OCI-LY7 (cell line): ENCODE results near the gene DOCK1. TPM values are rescaled to one million over a fixed set of nuclear protein-coding genes. Genes with fewer than 3 reads are reported as not detected.

Source experiments
- BruUV-seq: library from RNA; stranded (reverse); fragments of 400-500 nt; replicated peaks from 2 replicates; lab custom pipeline; 2021; lab: Mats Ljungman, UMichigan
- CTCF ChIA-PET: fragments of 300-600 bp; sonication (Branson Sonifier 250); formaldehyde crosslinking; loops from one replicate; lab custom pipeline; 2022; ENCODE audit warnings: antibody characterized with exemption; ENCODE audit not compliant: unreplicated experiment; lab: Charles Lee
- POLR2A ChIA-PET: fragments of 300-600 bp; sonication (Branson Sonifier 250); formaldehyde crosslinking; loops from one replicate; lab custom pipeline; 2022; ENCODE audit warnings: antibody characterized with exemption; lab: Charles Lee
- DNase-seq: peaks from one replicate; pipeline ENCODE4 v3.0.0-alpha.2; 2015; ENCODE audit warnings: low spot score
- H2AFZ ChIP-seq: fragments of 200-600 bp; sonication (generic), shearing (Covaris generic); 2 replicates; pipeline ENCODE4 v1.6.1; 2014; ENCODE audit warnings: mild to moderate bottlenecking, antibody characterized with exemption, low read length, moderate library complexity
- H3K27ac ChIP-seq: fragments of 200-600 bp; sonication (generic); 2 replicates; pipeline ENCODE4 v1.5.1; 2014; ENCODE audit warnings: mixed run types, low read depth, mild to moderate bottlenecking, moderate library complexity, low read length, inconsistent platforms; ENCODE audit not compliant: poor library complexity, severe bottlenecking
- H3K36me3 ChIP-seq: fragments of 200-600 bp; sonication (generic); 2 replicates; pipeline ENCODE4 v1.6.1; 2014; ENCODE audit warnings: mild to moderate bottlenecking, antibody characterized with exemption, low read length, moderate library complexity, mixed read lengths; ENCODE audit not compliant: insufficient read depth
- H3K4me1 ChIP-seq: fragments of 200-600 bp; sonication (generic); 2 replicates; pipeline ENCODE4 v1.5.1; 2014; ENCODE audit warnings: mild to moderate bottlenecking, low read length; ENCODE audit not compliant: insufficient read depth, poor library complexity, severe bottlenecking
- H3K4me2 ChIP-seq: fragments of 200-600 bp; sonication (generic); 2 replicates; pipeline ENCODE4 v1.6.1; 2014; ENCODE audit warnings: mild to moderate bottlenecking, low read length
- H3K4me3 ChIP-seq: fragments of 200-600 bp; sonication (generic); 2 replicates; pipeline ENCODE4 v1.5.1; 2014; ENCODE audit warnings: mild to moderate bottlenecking, low read depth, low read length; ENCODE audit not compliant: poor library complexity, severe bottlenecking
- H3K79me2 ChIP-seq: fragments of 200-600 bp; sonication (generic); 2 replicates; pipeline ENCODE4 v1.6.1; 2016; ENCODE audit warnings: low read depth, mild to moderate bottlenecking, low read length, moderate library complexity, mixed read lengths; ENCODE audit not compliant: insufficient read depth
- H3K9me2 ChIP-seq: fragments of 200-600 bp; sonication (generic); 2 replicates; pipeline ENCODE4 v1.6.1; 2016; ENCODE audit warnings: mild to moderate bottlenecking, low read length, mixed read lengths; ENCODE audit not compliant: insufficient read depth
- H3K9me3 ChIP-seq: fragments of 200-600 bp; sonication (generic); 2 replicates; pipeline ENCODE4 v1.6.1; 2014; ENCODE audit warnings: mild to moderate bottlenecking, mixed run types, low read length, mixed read lengths
- H4K20me1 ChIP-seq: fragments of 200-600 bp; sonication (generic); 2 replicates; pipeline ENCODE4 v1.6.1; 2014; ENCODE audit warnings: mild to moderate bottlenecking, antibody characterized with exemption, low read length, moderate library complexity, mixed read lengths; ENCODE audit not compliant: insufficient read depth
- CTCF ChIP-seq: fragments of 200-600 bp; sonication (generic); conservative IDR thresholded peaks from 2 replicates; pipeline ENCODE4 v1.5.1; 2014; ENCODE audit warnings: mild to moderate bottlenecking, antibody characterized with exemption, low read length, moderate library complexity, mixed read lengths
- EZH2phosphoT487 ChIP-seq: fragments of 200-600 bp; sonication (generic); IDR thresholded peaks from 2 replicates; pipeline ENCODE4 v1.6.1; 2018; ENCODE audit warnings: low read depth, borderline replicate concordance, mild to moderate bottlenecking, mixed run types, antibody characterized with exemption, low read length, moderate library complexity, mixed read lengths
- intact Hi-C: fragments of 100-400 bp; cut with micrococcal nuclease; formaldehyde crosslinking; loops from one replicate; pipeline ENCODE4 v1.10.0; 2022; ENCODE audit not compliant: unreplicated experiment
- total RNA-seq, 2 experiments: library from RNA; depleted of rRNA in 1 of 2; stranded (reverse); fragments of >200 nt in 1 of 2; shearing (Covaris generic) in 1 of 2; gene quantifications; 2 replicates each; pipeline ENCODE4 v1.2.3, GENCODE V29; 2014 to 2022

DOCK1 gene
- total RNA-seq, 2 experiments from 2014 or later, result not detected

GRCh38 chr10:127290850-127291249, 385.6 kb downstream of the DOCK1 start:
- Histone ChIP-seq H3K4me1 (no peaks in the 10 kb centered on the region), H3K36me3 (no peaks in the 10 kb centered on the region), H3K4me2 (no peak overlapping the region), H3K9me2 (no peaks in the 10 kb centered on the region), H2AFZ (no peak overlapping the region), H4K20me1 (no peaks in the 10 kb centered on the region), H3K9me3 (no peaks in the 10 kb centered on the region), H3K27ac (no peak overlapping the region), H3K79me2 (no peaks in the 10 kb centered on the region), H3K4me3 (no peak overlapping the region)
- intact Hi-C loops, result no loop called here
- CTCF ChIA-PET, result no interaction called here
- TF ChIP-seq EZH2phosphoT487, result no peak
- no peak for TF ChIP-seq CTCF
- POLR2A ChIA-PET, result no interaction called here
- no peak for DNase-seq
- BruUV-seq, result no TSS peak

GRCh38 chr10:127291329-127291728, 386.1 kb downstream of the DOCK1 start:
- Histone ChIP-seq H3K4me2 (no peak overlapping the region), H3K79me2 (no peaks in the 10 kb centered on the region), H3K9me2 (no peaks in the 10 kb centered on the region), H3K4me1 (no peaks in the 10 kb centered on the region), H3K27ac (no peak overlapping the region), H3K9me3 (no peaks in the 10 kb centered on the region), H4K20me1 (no peaks in the 10 kb centered on the region), H3K4me3 (no peak overlapping the region), H3K36me3 (no peaks in the 10 kb centered on the region), H2AFZ (no peak overlapping the region)
- ChIA-PET CTCF (no interaction called here), POLR2A (no interaction called here)
- intact Hi-C loops, result no loop called here
- BruUV-seq, result no TSS peak
- TF ChIP-seq EZH2phosphoT487 (no peak), CTCF (no peak)
- no peak for DNase-seq

GRCh38 chr10:127292888-127293287, 387.7 kb downstream of the DOCK1 start:
- no peak overlapping the region for H3K4me3 ChIP-seq
- POLR2A ChIA-PET, result interaction anchor here (0.5 kb wide), 1 partner anchor 312 kb away, joined by 4 read pairs; no protein-coding TSS in a partner anchor

More at GRCh38 chr10:127292888-127293287, 387.7 kb downstream of the DOCK1 start:
- Histone ChIP-seq H2AFZ (no peak overlapping the region), H4K20me1 (no peaks in the 10 kb centered on the region), H3K79me2 (no peaks in the 10 kb centered on the region), H3K36me3 (no peaks in the 10 kb centered on the region), H3K9me2 (no peaks in the 10 kb centered on the region), H3K4me2 (no peak overlapping the region), H3K4me1 (no peaks in the 10 kb centered on the region), H3K9me3 (no peaks in the 10 kb centered on the region), H3K27ac (no peak overlapping the region)
- no peak for DNase-seq
- BruUV-seq, result no TSS peak
- CTCF ChIA-PET, result no interaction called here
- no peak for TF ChIP-seq EZH2phosphoT487
- TF ChIP-seq CTCF, result no peak
- intact Hi-C loops, result no loop called here
